ENCODE data around the gene ENTR1. TPM values are rescaled to one million over a fixed set of nuclear protein-coding genes. Genes with fewer than 3 reads are reported as not detected.

ENTR1 gene
- total and polyA plus RNA-seq, 10 of the 15 experiments (the other 5 are each of a cell fraction or from before 2014, with no cell fraction given), result 8.2 to 96.4 (median 41.1) TPM

DNA sequence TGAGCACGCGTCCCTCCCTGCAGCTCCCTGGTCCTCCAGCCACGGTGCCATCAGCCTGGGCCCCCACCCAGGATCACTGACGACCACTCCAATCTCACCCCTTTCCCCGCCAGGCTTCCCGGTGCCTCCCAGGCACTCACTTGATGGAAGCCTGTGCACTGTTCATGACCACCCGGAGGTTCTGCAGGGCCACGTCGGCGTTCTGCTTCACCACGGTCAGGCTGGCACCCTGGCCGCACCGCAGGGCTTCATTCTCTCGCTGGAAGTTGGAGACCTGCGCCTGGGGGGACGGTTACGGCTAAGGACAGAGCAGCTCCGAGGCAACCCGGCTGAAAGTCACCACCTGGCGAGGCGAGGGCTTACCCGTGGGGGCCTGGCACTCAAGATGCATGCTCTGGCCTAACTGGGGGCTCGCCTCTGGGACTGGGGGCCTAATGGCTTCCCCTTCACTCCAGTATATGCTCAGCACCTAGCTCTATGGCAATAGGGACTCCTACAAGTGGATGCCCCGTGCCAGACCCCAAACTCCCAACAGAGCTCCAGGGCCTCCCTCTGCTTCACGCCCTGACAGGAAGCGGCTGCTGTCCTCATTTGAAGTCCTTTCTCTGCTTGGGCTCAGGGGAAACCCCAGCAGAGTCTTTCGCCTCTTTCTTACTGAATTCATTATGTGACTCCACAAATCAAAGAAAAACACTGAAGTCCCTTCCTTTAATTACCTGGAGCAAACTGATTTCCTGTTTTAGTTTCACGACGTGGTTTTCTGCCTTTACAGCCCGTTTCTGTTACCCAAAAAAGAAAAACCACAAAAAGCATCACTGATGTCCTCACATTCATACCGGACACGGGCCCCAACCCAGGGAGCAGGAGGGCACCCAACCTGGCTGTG, 6.3 kb downstream of the ENTR1 start (continued):
- TF ChIP-seq IKZF1 (conservative IDR thresholded peaks at IDR 0.05) (peak; percentile 60; the same call in 1 of the 2 replicates), IRF4 (IDR thresholded peaks at IDR 0.05; ENCODE audit: low read depth, low read length) (no peak), TBL1XR1 (IDR thresholded peaks at IDR 0.05; ENCODE audit: low read depth, low read length) (0 out of 2 replicates have a peak, but pooled peaks have one; percentile 26), E2F8 (IDR thresholded peaks at IDR 0.05; ENCODE audit: low read depth, partially characterized antibody) (peak; percentile 54), SMAD5 (IDR thresholded peaks at IDR 0.05; ENCODE audit: low read depth) (no peak), EP300 (IDR thresholded peaks at IDR 0.05; ENCODE audit: borderline replicate concordance in 1 of 2, control insufficient read depth in 1 of 2, low read depth in 2 of 2, low read length in 2 of 2) (no peak), POU2F2 (IDR thresholded peaks at IDR 0.05; ENCODE audit: borderline replicate concordance, low read depth, low read length) (0 out of 3 replicates have a peak, but pooled peaks have one; percentile 4), CREM (IDR thresholded peaks at IDR 0.05; ENCODE audit: low read depth) (peak; percentile 69), DPF2 (IDR thresholded peaks at IDR 0.05) (0 out of 2 replicates have a peak, but pooled peaks have one; percentile 48), MTA2 (IDR thresholded peaks at IDR 0.05; ENCODE audit: low read depth) (peak; percentile 49; the same call in 1 of the 2 replicates), ZNF687 (IDR thresholded peaks at IDR 0.05) (peak; percentile 59; the same call in 1 of the 2 replicates), TCF12 (IDR thresholded peaks at IDR 0.05; ENCODE audit: low read depth, low read length) (0 out of 2 replicates have a peak, but pooled peaks have one; percentile 4), NR2F1 (conservative IDR thresholded peaks at IDR 0.05) (peak; percentile 22; the same call in 1 of the 2 replicates), ATF3 (IDR thresholded peaks at IDR 0.05; ENCODE audit: borderline replicate concordance, extremely low read depth, low read depth, low read length) (no peak), SPI1 (IDR thresholded peaks at IDR 0.05; ENCODE audit: borderline replicate concordance, insufficient read depth, low read depth, low read length) (no peak), BACH1 (IDR thresholded peaks at IDR 0.05; ENCODE audit: borderline replicate concordance) (peak; percentile 1; the same call in 1 of the 2 replicates), CBFB (IDR thresholded peaks at IDR 0.05; ENCODE audit: low read depth) (0 out of 2 replicates have a peak, but pooled peaks have one; percentile 54), EED (IDR thresholded peaks at IDR 0.05; ENCODE audit: low read depth) (peak; percentile 53; the same call in 1 of the 2 replicates), MEF2A (IDR thresholded peaks at IDR 0.05; ENCODE audit: insufficient read depth, low read depth, low read length) (peak; percentile 74), EZH2 (IDR thresholded peaks at IDR 0.05; ENCODE audit: borderline replicate concordance, control insufficient read depth, low read depth, low read length) (no peak)
- TF ChIP-seq, protein P1, sequence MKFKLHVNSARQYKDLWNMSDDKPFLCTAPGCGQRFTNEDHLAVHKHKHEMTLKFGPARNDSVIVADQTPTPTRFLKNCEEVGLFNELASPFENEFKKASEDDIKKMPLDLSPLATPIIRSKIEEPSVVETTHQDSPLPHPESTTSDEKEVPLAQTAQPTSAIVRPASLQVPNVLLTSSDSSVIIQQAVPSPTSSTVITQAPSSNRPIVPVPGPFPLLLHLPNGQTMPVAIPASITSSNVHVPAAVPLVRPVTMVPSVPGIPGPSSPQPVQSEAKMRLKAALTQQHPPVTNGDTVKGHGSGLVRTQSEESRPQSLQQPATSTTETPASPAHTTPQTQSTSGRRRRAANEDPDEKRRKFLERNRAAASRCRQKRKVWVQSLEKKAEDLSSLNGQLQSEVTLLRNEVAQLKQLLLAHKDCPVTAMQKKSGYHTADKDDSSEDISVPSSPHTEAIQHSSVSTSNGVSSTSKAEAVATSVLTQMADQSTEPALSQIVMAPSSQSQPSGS (IDR thresholded peaks at IDR 0.05; ENCODE audit: low read length), result no peak

Measured in GM12878 (cell line).